Activated T-helper 17 cell treated with anti-CD3 and anti-CD28 coated beads, Interleukin-2, amount 50 U/mL, for 72 hours (primary cell): Measurements from ENCODE around the gene DUS1L. TPM values are rescaled to one million over a fixed set of nuclear protein-coding genes. Genes with fewer than 3 reads are reported as not detected.

Source experiments
- ATAC-seq: fragments of 150-1000 bp; cut with Tn5 transposase; replicated peaks from 2 replicates; pipeline ENCODE4 v1.10.0; 2021; ENCODE audit warnings: mild to moderate bottlenecking, moderate library complexity
- H3K27ac Mint-ChIP-seq: one replicate; pipeline ENCODE4 v1.8.0; 2022; ENCODE audit warnings: mixed read lengths
- H3K27me3 Mint-ChIP-seq: one replicate; pipeline ENCODE4 v1.8.0; 2022; ENCODE audit warnings: mixed read lengths
- H3K36me3 Mint-ChIP-seq: one replicate; pipeline ENCODE4 v1.8.0; 2022; ENCODE audit warnings: low read depth, mild to moderate bottlenecking, mixed read lengths
- H3K4me1 Mint-ChIP-seq: one replicate; pipeline ENCODE4 v1.8.0; 2022; ENCODE audit warnings: mixed read lengths
- H3K4me3 Mint-ChIP-seq: one replicate; pipeline ENCODE4 v1.8.0; 2022; ENCODE audit warnings: mild to moderate bottlenecking, mixed read lengths
- H3K9me3 Mint-ChIP-seq: one replicate; pipeline ENCODE4 v1.8.0; 2022; ENCODE audit warnings: mixed read lengths
- total RNA-seq, 2 donors: library from RNA; stranded (reverse); gene quantifications; one replicate each; pipeline ENCODE4 v1.2.3, GENCODE V29; 2022

Gene DUS1L
- total RNA-seq, 2 donors from 2014 or later, result 59.7 to 129 TPM

DNA sequence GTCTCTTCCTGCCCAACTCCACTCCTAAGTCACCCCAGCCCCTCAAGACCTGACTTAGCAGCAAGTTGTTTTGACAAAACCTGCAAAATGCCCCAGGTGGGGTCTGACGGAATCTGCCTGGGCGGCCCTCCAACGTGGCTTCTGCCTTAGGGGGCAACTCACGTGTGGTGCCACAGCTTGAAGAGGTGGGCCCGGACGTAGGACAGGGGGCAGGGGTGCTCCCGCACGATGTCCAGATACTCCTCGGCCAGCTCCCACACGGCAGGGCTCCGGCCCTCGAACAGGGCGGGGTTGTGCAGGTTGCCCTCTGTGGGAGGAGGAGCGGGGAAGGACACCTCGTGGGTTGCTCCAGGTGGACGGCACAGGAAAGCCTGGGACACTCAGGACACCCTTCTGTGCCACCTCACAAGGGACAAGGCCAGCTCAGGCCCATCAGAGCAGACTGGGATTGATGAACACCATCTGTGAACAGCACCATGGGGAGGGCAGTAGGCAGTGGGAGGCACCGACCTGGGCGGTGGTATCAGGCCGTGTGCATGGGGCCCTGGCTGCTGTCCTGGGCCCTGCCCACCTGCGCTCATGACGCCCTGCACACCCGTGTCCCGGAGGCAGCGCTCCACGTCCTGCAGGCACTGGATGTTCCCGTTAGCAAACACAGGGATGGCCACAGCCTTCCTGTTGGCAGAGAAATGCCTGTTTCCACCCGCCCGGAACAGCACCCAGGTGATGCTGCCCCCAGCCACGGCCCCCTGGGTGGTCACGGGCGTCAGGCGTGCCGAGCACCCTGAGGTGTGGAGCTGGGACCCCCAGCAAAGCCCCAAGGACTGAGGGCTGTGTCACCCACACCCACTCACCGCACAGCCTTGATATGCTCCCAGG, 4.3 kb downstream of the DUS1L start:
- Mint-ChIP-seq H3K4me3 (no peak overlapping the region), H3K4me1 (no peaks in the 10 kb centered on the region), H3K27ac (no peak overlapping the region), H3K9me3 (no peaks in the 10 kb centered on the region), H3K36me3 (peaks cover 12% of the 10 kb centered on the region), H3K27me3 (no peaks in the 10 kb centered on the region)
- no peak for ATAC-seq

DNA sequence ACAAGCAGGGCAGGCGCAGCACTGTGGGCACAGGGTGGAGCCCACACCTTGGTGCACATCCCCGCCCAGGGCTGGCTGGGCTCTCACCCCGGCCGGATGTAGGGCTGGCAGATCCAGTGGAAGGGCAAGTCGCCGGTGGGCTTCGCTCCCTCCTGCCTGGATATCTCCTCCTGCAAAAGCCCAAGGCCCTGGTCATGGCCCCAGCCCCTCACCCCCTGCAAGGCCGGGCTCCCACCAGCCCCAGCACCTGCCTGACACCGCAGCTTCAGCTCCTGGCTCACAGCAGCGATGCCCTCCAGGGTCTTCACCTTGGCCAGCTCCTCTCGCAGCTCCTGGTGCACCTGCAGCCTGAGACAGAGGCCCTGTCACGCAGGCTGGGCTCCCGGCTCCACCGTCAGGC, 5.0 kb downstream of the DUS1L start:
- no peak for ATAC-seq
- no peaks in the 10 kb centered on the region for H3K4me1 Mint-ChIP-seq
- no peak overlapping the region for H3K27ac Mint-ChIP-seq
- peaks cover 12% of the 10 kb centered on the region for H3K36me3 Mint-ChIP-seq
- H3K27me3 Mint-ChIP-seq, result no peaks in the 10 kb centered on the region
- H3K9me3 Mint-ChIP-seq, result no peaks in the 10 kb centered on the region
- H3K4me3 Mint-ChIP-seq, result no peak overlapping the region

GRCh38 chr17:82060001-82060380, 5.6 kb downstream of the DUS1L start:
- Mint-ChIP-seq H3K4me3 (no peak overlapping the region), H3K9me3 (no peaks in the 10 kb centered on the region), H3K27ac (no peak overlapping the region), H3K36me3 (peaks cover 16% of the 10 kb centered on the region), H3K4me1 (no peaks in the 10 kb centered on the region), H3K27me3 (no peaks in the 10 kb centered on the region)
- no peak for ATAC-seq

GRCh38 chr17:82059272-82060000, 6.2 kb downstream of the DUS1L start:
- Mint-ChIP-seq H3K4me3 (no peak overlapping the region), H3K4me1 (no peaks in the 10 kb centered on the region), H3K36me3 (peaks cover 18% of the 10 kb centered on the region), H3K27ac (no peak overlapping the region), H3K27me3 (no peaks in the 10 kb centered on the region), H3K9me3 (no peaks in the 10 kb centered on the region)
- ATAC-seq, result no peak

DNA sequence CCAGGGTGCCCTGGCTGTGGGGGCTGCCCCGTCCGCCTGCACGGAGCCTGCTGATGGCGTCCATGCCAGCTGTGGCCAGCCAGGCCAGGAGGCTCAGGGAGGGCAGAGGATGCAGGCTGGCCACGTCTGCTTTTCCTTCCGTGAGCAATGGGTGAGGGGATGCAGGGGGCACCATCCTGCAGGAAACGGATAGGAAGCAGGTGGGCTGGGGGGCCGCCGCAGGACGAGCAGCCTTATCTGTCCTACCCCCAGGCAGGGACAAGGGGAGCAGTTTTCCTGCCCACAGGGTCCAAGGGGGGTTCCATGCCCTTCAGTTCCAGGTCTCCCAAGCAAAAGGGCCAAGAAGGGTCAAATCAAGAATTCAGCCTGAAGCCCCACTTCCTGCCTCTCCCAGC, 6.8 kb downstream of the DUS1L start:
- no peak for ATAC-seq
- H3K4me1 Mint-ChIP-seq, result no peaks in the 10 kb centered on the region
- H3K27ac Mint-ChIP-seq, result no peak overlapping the region
- peaks cover 18% of the 10 kb centered on the region for H3K36me3 Mint-ChIP-seq
- no peaks in the 10 kb centered on the region for H3K9me3 Mint-ChIP-seq
- H3K4me3 Mint-ChIP-seq, result no peak overlapping the region
- no peaks in the 10 kb centered on the region for H3K27me3 Mint-ChIP-seq

DNA sequence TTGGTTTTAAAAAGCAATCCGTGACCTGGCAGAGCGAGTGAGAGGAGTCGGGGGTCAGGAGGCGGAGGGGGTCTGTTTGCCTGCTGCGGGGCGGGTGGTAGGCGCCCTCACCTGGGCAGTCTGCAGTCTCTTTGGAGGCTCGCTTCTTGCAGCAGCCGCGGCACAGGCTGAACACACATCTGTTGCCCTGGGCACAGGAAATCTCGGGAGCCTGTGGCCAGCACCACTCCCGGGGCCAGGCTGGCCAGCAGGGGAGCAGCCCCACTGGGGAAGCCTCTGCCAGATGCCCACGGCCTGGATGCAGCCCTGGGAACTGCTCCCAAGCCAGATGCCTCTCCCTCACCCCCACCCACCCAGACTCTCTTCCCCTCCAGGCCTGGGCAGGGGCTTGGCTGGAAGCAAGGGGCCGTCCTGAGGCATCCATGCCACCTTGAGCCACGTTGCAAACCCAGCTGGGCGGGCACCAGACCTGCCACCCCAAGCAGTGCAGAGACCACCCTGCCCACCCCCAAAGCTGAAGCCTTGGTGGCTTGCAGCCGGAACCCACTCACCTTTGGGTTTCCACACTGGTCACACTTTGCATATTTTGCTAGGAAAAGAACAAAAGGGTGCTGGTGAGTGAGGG, 7.3 kb downstream of the DUS1L start:
- no peaks in the 10 kb centered on the region for H3K27me3 Mint-ChIP-seq

GRCh38 chr17:82056729-82057621, 8.6 kb downstream of the DUS1L start:
- Mint-ChIP-seq H3K4me1 (no peaks in the 10 kb centered on the region), H3K4me3 (no peak overlapping the region), H3K27me3 (no peaks in the 10 kb centered on the region), H3K9me3 (no peaks in the 10 kb centered on the region), H3K27ac (no peak overlapping the region), H3K36me3 (peaks cover 18% of the 10 kb centered on the region)
- no peak for ATAC-seq

More for the DNA sequence above, 7.3 kb downstream of the DUS1L start:
- no peak for ATAC-seq
- Mint-ChIP-seq H3K4me1 (no peaks in the 10 kb centered on the region), H3K4me3 (no peak overlapping the region), H3K9me3 (no peaks in the 10 kb centered on the region), H3K36me3 (peaks cover 18% of the 10 kb centered on the region), H3K27ac (no peak overlapping the region)

DNA sequence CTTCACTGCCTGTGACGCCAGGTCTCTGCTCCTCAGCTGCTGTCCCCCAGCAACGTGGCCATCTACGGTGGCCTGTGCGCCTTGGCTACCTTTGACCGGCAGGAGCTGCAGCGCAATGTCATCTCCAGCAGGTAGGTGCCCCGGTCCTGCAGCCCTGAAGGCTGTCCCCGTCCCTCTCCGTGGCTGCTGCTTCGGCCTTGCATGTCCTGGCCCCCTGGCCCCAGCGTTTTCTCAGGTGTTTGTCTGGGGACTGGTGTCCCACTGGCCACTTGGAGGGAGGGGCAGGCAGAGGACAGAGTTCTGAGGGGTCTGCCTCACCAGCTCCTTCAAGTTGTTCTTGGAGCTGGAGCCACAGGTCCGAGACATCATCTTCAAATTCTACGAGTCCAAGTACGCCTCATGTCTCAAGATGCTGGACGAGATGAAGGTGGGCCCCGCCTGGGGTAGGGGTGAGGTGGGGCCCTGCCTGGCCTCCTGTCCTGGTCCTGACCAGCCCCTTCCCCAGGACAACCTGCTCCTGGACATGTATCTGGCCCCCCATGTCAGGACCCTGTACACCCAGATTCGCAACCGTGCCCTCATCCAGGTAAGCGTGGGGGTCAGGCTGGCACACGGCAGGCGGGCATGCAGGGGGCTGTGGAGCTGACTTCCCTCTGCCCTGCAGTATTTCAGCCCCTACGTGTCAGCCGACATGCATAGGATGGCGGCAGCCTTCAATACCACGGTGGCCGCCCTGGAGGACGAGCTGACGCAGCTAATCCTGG, 9.5 kb downstream of the DUS1L start:
- Mint-ChIP-seq H3K36me3 (peaks cover 18% of the 10 kb centered on the region), H3K27ac (no peak overlapping the region), H3K4me1 (no peaks in the 10 kb centered on the region), H3K27me3 (no peaks in the 10 kb centered on the region), H3K4me3 (no peak overlapping the region), H3K9me3 (no peaks in the 10 kb centered on the region)
- no peak for ATAC-seq

DNA sequence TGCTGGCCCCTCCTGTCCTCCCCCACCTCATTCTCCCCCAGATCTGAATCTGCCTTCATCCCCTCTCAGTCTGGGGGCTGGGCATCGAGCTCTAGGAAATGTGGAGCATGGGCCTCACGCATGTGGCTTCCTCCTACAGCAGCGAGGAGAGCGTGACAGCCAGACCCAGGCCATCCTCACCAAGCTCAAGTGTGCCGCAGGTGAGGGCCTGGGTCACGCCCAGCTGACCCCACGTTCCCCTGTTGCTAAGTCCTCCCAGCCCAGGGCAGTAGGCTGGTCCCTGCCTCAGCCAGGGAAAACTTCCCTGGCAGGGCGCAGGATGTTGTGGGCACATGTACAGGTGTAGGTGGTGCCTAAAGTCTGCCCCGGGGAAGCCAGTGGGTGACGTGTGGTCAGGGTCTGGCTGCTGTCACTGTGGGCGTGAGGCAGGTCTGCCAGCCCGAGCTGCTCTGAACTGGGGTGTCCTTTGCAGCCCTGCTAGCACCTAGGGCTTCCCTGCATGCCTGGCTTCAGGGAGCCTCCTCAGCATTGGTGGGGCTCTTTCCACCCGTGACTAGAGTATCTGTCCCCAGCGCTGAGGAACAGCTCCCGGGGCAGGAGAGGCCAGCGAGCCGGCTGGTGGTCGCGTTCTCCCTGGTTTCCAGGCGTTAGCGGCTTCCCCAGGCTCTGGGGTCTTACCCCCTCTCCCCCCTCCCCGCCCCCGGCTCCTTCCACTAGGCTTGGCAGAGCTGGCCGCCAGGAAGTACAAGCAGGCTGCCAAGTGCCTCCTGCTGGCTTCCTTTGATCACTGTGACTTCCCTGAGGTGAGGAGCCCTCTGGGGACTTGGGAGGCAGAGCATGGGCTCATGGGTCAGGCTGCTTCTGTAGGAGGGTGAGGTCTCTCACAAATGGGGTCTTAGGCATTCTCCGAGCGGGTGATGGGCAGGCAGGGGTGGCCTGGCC, 10.3 kb downstream of the DUS1L start:
- Mint-ChIP-seq H3K27ac (no peak overlapping the region), H3K9me3 (no peaks in the 10 kb centered on the region), H3K27me3 (no peaks in the 10 kb centered on the region), H3K36me3 (peaks cover 22% of the 10 kb centered on the region), H3K4me1 (no peaks in the 10 kb centered on the region), H3K4me3 (no peak overlapping the region)
- no peak for ATAC-seq

- no peaks in the 10 kb centered on the region for H3K27me3 Mint-ChIP-seq
- H3K4me1 Mint-ChIP-seq, result no peaks in the 10 kb centered on the region
- peaks cover 18% of the 10 kb centered on the region for H3K36me3 Mint-ChIP-seq
- ATAC-seq, result no peak
- no peaks in the 10 kb centered on the region for H3K9me3 Mint-ChIP-seq
- no peak overlapping the region for H3K27ac Mint-ChIP-seq
- no peak overlapping the region for H3K4me3 Mint-ChIP-seq
Measured at GRCh38 chr17:82054351-82055022, 11.1 kb downstream of the DUS1L start.

GRCh38 chr17:82053556-82054263, 11.9 kb downstream of the DUS1L start:
- Mint-ChIP-seq H3K9me3 (no peaks in the 10 kb centered on the region), H3K36me3 (peaks cover 18% of the 10 kb centered on the region)

GRCh38 chr17:82053130-82053529, 12.5 kb downstream of the DUS1L start:
- peaks cover 17% of the 10 kb centered on the region for H3K36me3 Mint-ChIP-seq

More at GRCh38 chr17:82053556-82054263, 11.9 kb downstream of the DUS1L start:
- no peaks in the 10 kb centered on the region for H3K27me3 Mint-ChIP-seq
- peak overlapping the region; percentile 61 for H3K4me3 Mint-ChIP-seq
- H3K27ac Mint-ChIP-seq, result no peak overlapping the region
- no peak for ATAC-seq
- no peaks in the 10 kb centered on the region for H3K4me1 Mint-ChIP-seq

More at GRCh38 chr17:82053130-82053529, 12.5 kb downstream of the DUS1L start:
- no peak for ATAC-seq
- Mint-ChIP-seq H3K9me3 (no peaks in the 10 kb centered on the region), H3K27me3 (no peaks in the 10 kb centered on the region), H3K4me1 (no peaks in the 10 kb centered on the region), H3K27ac (no peak overlapping the region), H3K4me3 (peak overlapping the region; percentile 61)
